ENCODE data around the gene STXBP2. TPM values are rescaled to one million over a fixed set of nuclear protein-coding genes. Genes with fewer than 3 reads are reported as not detected.

Gene STXBP2
- total and polyA plus RNA-seq, 4 donors = 11.4 to 35.4 (median 28.8) TPM

GRCh38 chr19:7652061-7652641 is 15.2 kb downstream of the STXBP2 start:
- WGBS, 2 donors = 3 to 4% methylated on average over 28 of the region's 28 CpGs
- Histone ChIP-seq H3K27ac (ENCODE audit: low read depth in 1 of 2, low read length in 2 of 2) (no peak overlapping the region), H3K4me1 (ENCODE audit: control insufficient read depth in 1 of 2, insufficient read depth in 2 of 2, low read length in 2 of 2) (no peaks in the 10 kb centered on the region), H3K36me3 (ENCODE audit: control insufficient read depth in 1 of 2, insufficient read depth in 2 of 2, low read length in 1 of 2) (no peaks in the 10 kb centered on the region), H3K4me3 (ENCODE audit: low read length in 2 of 2) (no peak overlapping the region), H3K9me3 (ENCODE audit: control insufficient read depth, low read length) (no peaks in the 10 kb centered on the region), H3K27me3 (ENCODE audit: control insufficient read depth in 1 of 2, insufficient read depth in 2 of 2, low read length in 1 of 2) (no peaks in the 10 kb centered on the region)
- intact Hi-C loops (cut with DNase I) = loop anchor here (1.0 to 10.0 kb wide), 3 partner anchors 28 to 145 kb away; partner anchors contain the start of gene TRAPPC5 (in 1 of the 2)
- ATAC-seq (ENCODE audit: low FRiP score) (peak; percentile 88), DNase-seq (peak; percentile 86 to 95)

GRCh38 chr19:7654401-7654800 is 17.5 kb downstream of the STXBP2 start:
- no peaks in the 10 kb centered on the region for H3K4me1 ChIP-seq (ENCODE audit: control insufficient read depth in 1 of 2, insufficient read depth in 2 of 2, low read length in 2 of 2)
- H3K9me3 ChIP-seq (ENCODE audit: control insufficient read depth, low read length) = no peaks in the 10 kb centered on the region
- H3K36me3 ChIP-seq (ENCODE audit: control insufficient read depth in 1 of 2, insufficient read depth in 2 of 2, low read length in 1 of 2) = no peaks in the 10 kb centered on the region
- H3K27me3 ChIP-seq (ENCODE audit: control insufficient read depth in 1 of 2, insufficient read depth in 2 of 2, low read length in 1 of 2) = no peaks in the 10 kb centered on the region
- ATAC-seq (ENCODE audit: low FRiP score) = no peak
- intact Hi-C loops (cut with DNase I) = loop anchor here (5.0 to 10.0 kb wide), 2 partner anchors 140 to 143 kb away; no protein-coding TSS in a partner anchor
- no peak overlapping the region for H3K27ac ChIP-seq (ENCODE audit: low read depth in 1 of 2, low read length in 2 of 2)
- DNase-seq = no peak
- no peak overlapping the region for H3K4me3 ChIP-seq (ENCODE audit: low read length in 2 of 2)
- 19 to 25% methylated on average over 8 of the region's 8 CpGs for WGBS, 2 donors

- Histone ChIP-seq H3K36me3 (ENCODE audit: control insufficient read depth in 1 of 2, insufficient read depth in 2 of 2, low read length in 1 of 2) (no peaks in the 10 kb centered on the region), H3K4me3 (ENCODE audit: low read length in 2 of 2) (no peak overlapping the region), H3K27me3 (ENCODE audit: control insufficient read depth in 1 of 2, insufficient read depth in 2 of 2, low read length in 1 of 2) (no peaks in the 10 kb centered on the region), H3K27ac (ENCODE audit: low read depth in 1 of 2, low read length in 2 of 2) (no peak overlapping the region), H3K9me3 (ENCODE audit: control insufficient read depth, low read length) (no peaks in the 10 kb centered on the region), H3K4me1 (ENCODE audit: control insufficient read depth in 1 of 2, insufficient read depth in 2 of 2, low read length in 2 of 2) (no peaks in the 10 kb centered on the region)
- WGBS, 2 donors = 70% methylated on average over 8 of the region's 8 CpGs
- DNase-seq = no peak
- no peak for ATAC-seq (ENCODE audit: low FRiP score)
- intact Hi-C loops (cut with DNase I) = loop anchor here in 1 of 2 donors (10.0 kb wide), 1 partner anchor 139 kb away; no protein-coding TSS in a partner anchor
Measured at GRCh38 chr19:7655581-7655980, 18.7 kb downstream of the STXBP2 start.

DNA sequence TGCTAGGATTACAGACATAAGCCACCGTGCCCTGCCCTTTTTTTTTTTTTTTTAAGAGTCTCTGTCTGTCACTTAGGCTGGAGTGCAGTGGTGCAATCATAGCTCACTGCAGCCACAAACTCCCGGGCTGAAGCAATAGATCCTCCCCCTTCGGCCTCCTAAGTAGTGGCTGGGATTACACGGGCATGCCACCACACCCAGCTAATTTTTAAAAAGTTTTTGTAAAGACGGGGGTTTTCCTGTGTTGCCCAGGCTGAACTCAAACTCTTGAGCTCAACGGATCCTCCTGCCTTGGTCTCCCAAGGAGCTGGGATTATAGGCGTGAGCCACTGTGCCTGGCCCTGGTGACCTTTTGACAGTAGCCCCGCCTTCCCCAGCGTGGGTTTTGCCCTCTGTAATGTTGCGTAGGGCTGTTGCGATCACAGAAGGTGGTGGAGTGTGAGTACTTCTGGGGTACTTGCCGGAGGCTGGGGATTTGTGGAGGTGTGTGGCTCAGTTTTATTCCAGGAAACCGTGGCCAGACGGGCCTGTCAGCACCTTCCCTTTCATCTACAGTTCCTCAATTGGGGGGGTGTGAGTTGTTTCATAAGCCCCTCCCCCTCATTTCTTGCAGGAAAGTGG is 20.3 kb downstream of the STXBP2 start:
- no peak for ATAC-seq (ENCODE audit: low FRiP score)
- Histone ChIP-seq H3K36me3 (ENCODE audit: control insufficient read depth in 1 of 2, insufficient read depth in 2 of 2, low read length in 1 of 2) (no peaks in the 10 kb centered on the region), H3K27me3 (ENCODE audit: control insufficient read depth in 1 of 2, insufficient read depth in 2 of 2, low read length in 1 of 2) (no peaks in the 10 kb centered on the region), H3K27ac (ENCODE audit: low read depth in 1 of 2, low read length in 2 of 2) (no peak overlapping the region), H3K4me1 (ENCODE audit: control insufficient read depth in 1 of 2, insufficient read depth in 2 of 2, low read length in 2 of 2) (no peaks in the 10 kb centered on the region), H3K9me3 (ENCODE audit: control insufficient read depth, low read length) (no peaks in the 10 kb centered on the region), H3K4me3 (ENCODE audit: low read length in 2 of 2) (no peak overlapping the region)
- 39 to 45% methylated on average over 14 of the region's 14 CpGs for WGBS, 2 donors
- intact Hi-C loops (cut with DNase I) = loop anchor here in 1 of 2 donors (10.0 kb wide), 1 partner anchor 138 kb away; no protein-coding TSS in a partner anchor
- DNase-seq = peak in 1 of 2 donors; percentile 55

GRCh38 chr19:7658219-7658686 is 21.3 kb downstream of the STXBP2 start:
- H3K4me1 ChIP-seq (ENCODE audit: control insufficient read depth in 1 of 2, insufficient read depth in 2 of 2, low read length in 2 of 2) = no peaks in the 10 kb centered on the region
- H3K27ac ChIP-seq (ENCODE audit: low read depth in 1 of 2, low read length in 2 of 2) = no peak overlapping the region
- intact Hi-C loops (cut with DNase I) = loop anchor here in 1 of 2 donors (10.0 kb wide), 1 partner anchor 137 kb away; no protein-coding TSS in a partner anchor
- ATAC-seq (ENCODE audit: low FRiP score) (no peak), DNase-seq (no peak)
- 36 to 38% methylated on average over 9 of the region's 9 CpGs for WGBS, 2 donors
- H3K36me3 ChIP-seq (ENCODE audit: control insufficient read depth in 1 of 2, insufficient read depth in 2 of 2, low read length in 1 of 2) = no peaks in the 10 kb centered on the region
- H3K27me3 ChIP-seq (ENCODE audit: control insufficient read depth in 1 of 2, insufficient read depth in 2 of 2, low read length in 1 of 2) = no peaks in the 10 kb centered on the region
- no peaks in the 10 kb centered on the region for H3K9me3 ChIP-seq (ENCODE audit: control insufficient read depth, low read length)
- H3K4me3 ChIP-seq (ENCODE audit: low read length in 2 of 2) = no peak overlapping the region

DNA sequence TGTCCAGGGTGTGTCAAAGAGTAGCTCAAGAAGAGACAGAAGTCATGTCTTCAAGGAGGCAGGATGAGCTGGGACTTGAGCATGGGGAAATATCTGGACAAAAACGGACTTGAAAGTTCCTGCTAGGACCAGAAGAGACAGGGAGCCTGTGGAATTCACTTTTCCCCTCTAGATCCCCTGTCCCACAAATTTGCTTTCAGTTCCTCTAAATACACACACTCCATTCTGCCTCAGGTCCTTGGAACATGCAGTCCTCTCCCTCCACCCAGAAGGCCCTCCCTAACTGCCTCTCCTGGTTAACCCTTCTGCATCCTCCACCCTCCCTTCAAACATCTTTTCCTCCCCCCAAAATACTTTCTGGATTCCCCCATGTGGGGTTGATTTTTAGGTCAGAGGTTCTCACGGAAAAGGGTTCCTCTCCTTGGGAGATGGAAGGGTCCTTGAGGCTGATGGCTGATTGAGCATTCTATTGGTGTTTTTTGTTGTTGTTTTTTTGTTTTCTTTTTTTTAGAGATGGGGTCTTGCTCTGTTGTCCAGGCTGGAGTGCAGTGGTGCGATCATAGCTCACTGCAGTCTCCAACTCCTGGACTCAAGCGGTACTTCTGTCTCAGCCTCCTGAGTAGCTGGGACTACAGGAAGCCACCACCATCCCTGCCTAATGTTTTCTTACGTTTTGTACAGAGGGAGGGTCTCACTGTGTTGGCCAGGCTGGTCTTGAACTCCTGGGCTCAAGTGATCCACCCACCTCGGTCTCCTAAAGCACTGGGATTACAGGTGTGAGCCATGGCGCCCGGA is 25.0 kb downstream of the STXBP2 start:
- Histone ChIP-seq H3K27me3 (ENCODE audit: control insufficient read depth in 1 of 2, insufficient read depth in 2 of 2, low read length in 1 of 2) (no peaks in the 10 kb centered on the region), H3K9me3 (ENCODE audit: control insufficient read depth, low read length) (no peaks in the 10 kb centered on the region), H3K4me3 (ENCODE audit: low read length in 2 of 2) (no peak overlapping the region), H3K4me1 (ENCODE audit: control insufficient read depth in 1 of 2, insufficient read depth in 2 of 2, low read length in 2 of 2) (no peaks in the 10 kb centered on the region), H3K27ac (ENCODE audit: low read depth in 1 of 2, low read length in 2 of 2) (no peak overlapping the region), H3K36me3 (ENCODE audit: control insufficient read depth in 1 of 2, insufficient read depth in 2 of 2, low read length in 1 of 2) (no peaks in the 10 kb centered on the region)
- 78 to 80% methylated on average over 8 of the region's 8 CpGs for WGBS, 2 donors
- DNase-seq = no peak
- ATAC-seq (ENCODE audit: low FRiP score) = no peak
- intact Hi-C loops (cut with DNase I) = no loop called here

GRCh38 chr19:7662657-7663056 is 25.7 kb downstream of the STXBP2 start:
- Histone ChIP-seq H3K4me3 (ENCODE audit: low read length in 2 of 2) (no peak overlapping the region), H3K27me3 (ENCODE audit: control insufficient read depth in 1 of 2, insufficient read depth in 2 of 2, low read length in 1 of 2) (no peaks in the 10 kb centered on the region), H3K9me3 (ENCODE audit: control insufficient read depth, low read length) (no peaks in the 10 kb centered on the region), H3K27ac (ENCODE audit: low read depth in 1 of 2, low read length in 2 of 2) (no peak overlapping the region), H3K4me1 (ENCODE audit: control insufficient read depth in 1 of 2, insufficient read depth in 2 of 2, low read length in 2 of 2) (no peaks in the 10 kb centered on the region), H3K36me3 (ENCODE audit: control insufficient read depth in 1 of 2, insufficient read depth in 2 of 2, low read length in 1 of 2) (no peaks in the 10 kb centered on the region)
- no peak for DNase-seq
- WGBS, 2 donors = 84 to 86% methylated on average over 14 of the region's 14 CpGs
- no peak for ATAC-seq (ENCODE audit: low FRiP score)
- intact Hi-C loops (cut with DNase I) = no loop called here

DNA sequence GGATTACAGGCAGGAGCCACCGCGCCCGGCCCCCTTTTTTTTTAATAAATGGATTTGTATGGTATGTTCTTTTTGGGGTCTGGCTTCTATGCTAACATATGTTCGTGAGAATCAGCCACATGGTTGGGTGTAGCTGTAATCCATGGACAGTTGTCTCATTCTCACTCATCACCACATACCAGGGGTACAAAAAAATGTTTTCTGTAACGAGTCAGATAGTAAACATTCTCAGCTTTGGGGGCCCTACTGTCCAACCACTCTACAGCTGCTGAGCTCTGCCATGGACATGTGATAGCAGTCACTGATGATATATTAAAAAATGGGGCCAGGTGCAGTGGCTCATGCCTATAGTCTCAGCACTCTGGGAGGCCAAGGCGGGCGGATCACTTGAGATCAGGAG is 26.8 kb downstream of the STXBP2 start:
- H3K27me3 ChIP-seq (ENCODE audit: control insufficient read depth in 1 of 2, insufficient read depth in 2 of 2, low read length in 1 of 2) = no peaks in the 10 kb centered on the region
- H3K36me3 ChIP-seq (ENCODE audit: control insufficient read depth in 1 of 2, insufficient read depth in 2 of 2, low read length in 1 of 2) = no peaks in the 10 kb centered on the region
- no peaks in the 10 kb centered on the region for H3K9me3 ChIP-seq (ENCODE audit: control insufficient read depth, low read length)
- ATAC-seq (ENCODE audit: low FRiP score) (no peak), DNase-seq (no peak)
- H3K4me3 ChIP-seq (ENCODE audit: low read length in 2 of 2) = no peak overlapping the region
- 75 to 78% methylated on average over 7 of the region's 7 CpGs for WGBS, 2 donors
- no peak overlapping the region for H3K27ac ChIP-seq (ENCODE audit: low read depth in 1 of 2, low read length in 2 of 2)
- no peaks in the 10 kb centered on the region for H3K4me1 ChIP-seq (ENCODE audit: control insufficient read depth in 1 of 2, insufficient read depth in 2 of 2, low read length in 2 of 2)
- intact Hi-C loops (cut with DNase I) = no loop called here

Data from aorta (tissue), 5 donors.